ENCODE measurements around the gene LAPTM5.
A peak's percentile ranks its signal among the peaks of the same experiment; 100 is the strongest.

The LAPTM5 gene

DNA sequence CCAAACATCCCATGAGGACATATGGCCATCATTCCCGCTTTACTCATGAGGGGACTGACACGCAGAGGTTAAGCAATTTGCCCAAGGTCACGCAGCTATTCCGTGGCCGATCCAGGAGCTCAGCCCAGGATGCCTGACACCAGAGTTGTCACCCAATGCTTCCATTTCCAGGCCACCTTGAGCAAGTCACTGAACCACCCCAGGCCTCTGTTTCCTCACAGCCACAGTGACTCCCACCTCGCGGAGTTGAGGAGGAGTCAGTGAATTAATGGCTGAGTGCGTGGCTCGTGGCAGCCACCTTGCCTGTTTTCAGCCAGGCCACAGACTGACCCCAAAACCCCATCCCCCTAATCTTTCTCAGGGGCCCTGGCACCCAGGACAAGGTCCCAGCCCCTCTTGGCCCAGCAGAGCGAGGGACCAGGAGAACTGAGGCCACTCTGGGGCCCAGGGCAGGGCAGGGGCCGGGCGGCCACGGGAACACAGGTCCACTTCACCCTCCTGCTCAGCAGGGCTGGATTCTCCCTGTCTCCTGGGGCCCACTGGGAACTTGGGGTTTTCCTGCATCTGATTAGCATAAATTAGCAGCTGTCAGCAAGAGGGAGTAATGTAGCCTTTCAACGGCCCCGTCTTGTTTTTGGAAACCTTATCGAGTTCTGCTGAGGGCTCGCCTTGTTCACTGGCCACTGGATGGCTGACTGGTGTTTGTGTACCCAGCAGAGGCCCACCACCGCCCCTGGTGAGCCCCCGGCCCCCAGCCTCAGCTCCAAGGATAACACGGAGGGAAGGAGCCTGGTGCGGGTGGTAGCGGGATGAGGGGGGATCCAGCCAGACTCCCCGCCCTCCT lies 19.7 kb upstream of the LAPTM5 start:
- no peaks in the 10 kb centered on the region for H3K9me3 ChIP-seq (replicated peaks in 1 of 2; ENCODE audit: control insufficient read depth in 2 of 2, insufficient read depth in 1 of 2, low read depth in 1 of 2, low read length in 2 of 2)
- no peak overlapping the region for H3K14ac ChIP-seq (ENCODE audit: low read length)
- peak overlapping the region; percentile 13 for H2AFZ ChIP-seq (ENCODE audit: low read length)
- H4K8ac ChIP-seq (ENCODE audit: low read depth, low read length), result no peak overlapping the region
- no peak overlapping the region for H3K4me2 ChIP-seq (ENCODE audit: insufficient read depth, low read length, poor library complexity, severe bottlenecking)
- H3K23ac ChIP-seq (ENCODE audit: low read depth, low read length, poor library complexity), result peak overlapping the region; percentile 61
- WGBS, 2 donors (ENCODE audit: extremely low coverage in 2 of 2, insufficient read length in 2 of 2, insufficient replicate concordance in 1 of 2), result no CpG with 5 or more reads among the region's 23 CpGs
- peak overlapping the region; percentile 56 for H2BK15ac ChIP-seq (ENCODE audit: low read length)
- no peak for DNase-seq (ENCODE audit: low spot score)
- H4K91ac ChIP-seq (ENCODE audit: low read depth, low read length, poor library complexity), result no peak overlapping the region
- H2BK12ac ChIP-seq (ENCODE audit: low read length), result no peak overlapping the region
- H3K27ac ChIP-seq (replicated peaks; ENCODE audit: low read length), result no peak overlapping the region
- no peak overlapping the region for H2BK120ac ChIP-seq (ENCODE audit: low read depth, low read length)
- peak overlapping the region; percentile 57 for H2AK5ac ChIP-seq (ENCODE audit: low read depth, low read length)
- H3K79me1 ChIP-seq (ENCODE audit: low read depth, low read length), result no peaks in the 10 kb centered on the region
- no peak overlapping the region for H3K4ac ChIP-seq (ENCODE audit: low read length)
- H3K4me3 ChIP-seq (ENCODE audit: low read length in 2 of 2), result no peak overlapping the region
- H3K27me3 ChIP-seq (ENCODE audit: control insufficient read depth in 3 of 3, insufficient read depth in 3 of 3, low read depth in 1 of 3, low read length in 3 of 3), result no peaks in the 10 kb centered on the region
- no peaks in the 10 kb centered on the region for H3K36me3 ChIP-seq (replicated peaks in 1 of 2; ENCODE audit: control insufficient read depth in 2 of 2, insufficient read depth in 2 of 2, low read length in 2 of 2)
- H2BK5ac ChIP-seq (ENCODE audit: low read length), result no peak overlapping the region
- H3K9ac ChIP-seq (ENCODE audit: low read depth, low read length, poor library complexity), result no peak overlapping the region
- H3K18ac ChIP-seq (ENCODE audit: low read length), result no peak overlapping the region
- peaks cover 9 to 12% of the 10 kb centered on the region in 2 donors for H3K4me1 ChIP-seq (ENCODE audit: control insufficient read depth in 2 of 2, insufficient read depth in 1 of 2, low read depth in 1 of 2, low read length in 2 of 2)

DNA sequence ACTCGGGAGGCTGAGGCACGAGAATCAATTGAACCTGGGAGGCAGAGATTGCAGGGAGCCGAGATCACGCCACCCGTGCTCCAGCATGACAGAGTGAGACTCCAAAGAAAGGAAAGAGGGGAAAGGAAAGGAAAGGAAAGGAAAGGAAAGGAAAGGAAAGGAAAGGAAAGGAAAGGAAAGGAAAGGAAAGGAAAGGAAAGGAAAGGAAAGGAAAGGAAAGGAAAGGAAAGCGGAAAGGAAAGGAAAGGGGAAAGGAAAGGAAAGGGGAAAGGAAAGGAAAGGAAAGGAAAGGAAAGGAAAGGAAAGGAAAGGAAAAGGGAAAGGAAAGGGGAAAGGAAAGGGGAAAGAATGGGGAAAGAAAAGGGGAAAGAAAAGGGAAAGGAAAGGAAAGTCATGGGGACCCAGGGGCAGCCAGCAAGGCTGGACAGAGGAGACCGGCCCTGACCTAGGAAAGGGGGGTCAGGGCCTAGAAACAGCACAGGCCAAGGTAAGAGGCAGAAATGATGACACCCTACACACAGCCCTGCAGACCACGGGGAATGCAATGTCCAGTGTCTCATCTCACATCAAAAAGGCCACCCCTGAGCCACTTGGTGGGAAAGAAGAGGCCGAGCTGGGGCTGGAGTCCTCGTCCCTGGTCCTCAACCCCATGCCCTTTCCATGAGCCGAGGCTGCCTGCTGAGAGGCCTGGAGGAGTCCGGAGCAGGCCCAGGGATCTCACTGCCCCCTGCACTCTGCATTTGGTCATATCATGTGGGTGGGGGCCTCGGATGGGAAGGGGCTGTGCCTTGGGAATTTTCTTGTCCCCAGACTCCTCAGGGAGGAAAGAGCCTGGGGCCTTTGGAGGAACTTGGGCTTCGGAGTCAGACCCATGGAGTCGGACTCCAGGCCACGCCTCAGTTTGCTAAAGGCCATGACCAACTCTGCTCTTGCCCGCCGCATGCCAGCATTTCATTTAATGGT lies 18.8 kb upstream of the LAPTM5 start:
- H3K79me1 ChIP-seq (ENCODE audit: low read depth, low read length), result no peaks in the 10 kb centered on the region
- no peak overlapping the region for H2AK5ac ChIP-seq (ENCODE audit: low read depth, low read length)
- H4K8ac ChIP-seq (ENCODE audit: low read depth, low read length), result no peak overlapping the region
- no peaks in the 10 kb centered on the region for H3K36me3 ChIP-seq (replicated peaks in 1 of 2; ENCODE audit: control insufficient read depth in 2 of 2, insufficient read depth in 2 of 2, low read length in 2 of 2)
- no peak overlapping the region for H3K4ac ChIP-seq (ENCODE audit: low read length)
- H2BK15ac ChIP-seq (ENCODE audit: low read length), result no peak overlapping the region
- H2BK5ac ChIP-seq (ENCODE audit: low read length), result no peak overlapping the region
- H3K9ac ChIP-seq (ENCODE audit: low read depth, low read length, poor library complexity), result no peak overlapping the region
- H3K4me3 ChIP-seq (ENCODE audit: low read length in 2 of 2), result no peak overlapping the region
- no peak overlapping the region for H3K27ac ChIP-seq (replicated peaks; ENCODE audit: low read length)
- H3K4me1 ChIP-seq (ENCODE audit: control insufficient read depth in 2 of 2, insufficient read depth in 1 of 2, low read depth in 1 of 2, low read length in 2 of 2), result peaks cover 9 to 12% of the 10 kb centered on the region in 2 donors
- DNase-seq (ENCODE audit: low spot score), result no peak
- H2BK12ac ChIP-seq (ENCODE audit: low read length), result no peak overlapping the region
- no peak overlapping the region for H3K4me2 ChIP-seq (ENCODE audit: insufficient read depth, low read length, poor library complexity, severe bottlenecking)
- H3K23ac ChIP-seq (ENCODE audit: low read depth, low read length, poor library complexity), result no peak overlapping the region
- no peaks in the 10 kb centered on the region for H3K9me3 ChIP-seq (replicated peaks in 1 of 2; ENCODE audit: control insufficient read depth in 2 of 2, insufficient read depth in 1 of 2, low read depth in 1 of 2, low read length in 2 of 2)
- no peak overlapping the region for H3K14ac ChIP-seq (ENCODE audit: low read length)
- no peak overlapping the region for H4K91ac ChIP-seq (ENCODE audit: low read depth, low read length, poor library complexity)
- WGBS, 2 donors (ENCODE audit: extremely low coverage in 2 of 2, insufficient read length in 2 of 2, insufficient replicate concordance in 1 of 2), result no CpG with 5 or more reads among the region's 18 CpGs
- peak overlapping the region; percentile 32 for H3K18ac ChIP-seq (ENCODE audit: low read length)
- H2BK120ac ChIP-seq (ENCODE audit: low read depth, low read length), result no peak overlapping the region
- H2AFZ ChIP-seq (ENCODE audit: low read length), result no peak overlapping the region
- no peaks in the 10 kb centered on the region for H3K27me3 ChIP-seq (ENCODE audit: control insufficient read depth in 3 of 3, insufficient read depth in 3 of 3, low read depth in 1 of 3, low read length in 3 of 3)

DNA sequence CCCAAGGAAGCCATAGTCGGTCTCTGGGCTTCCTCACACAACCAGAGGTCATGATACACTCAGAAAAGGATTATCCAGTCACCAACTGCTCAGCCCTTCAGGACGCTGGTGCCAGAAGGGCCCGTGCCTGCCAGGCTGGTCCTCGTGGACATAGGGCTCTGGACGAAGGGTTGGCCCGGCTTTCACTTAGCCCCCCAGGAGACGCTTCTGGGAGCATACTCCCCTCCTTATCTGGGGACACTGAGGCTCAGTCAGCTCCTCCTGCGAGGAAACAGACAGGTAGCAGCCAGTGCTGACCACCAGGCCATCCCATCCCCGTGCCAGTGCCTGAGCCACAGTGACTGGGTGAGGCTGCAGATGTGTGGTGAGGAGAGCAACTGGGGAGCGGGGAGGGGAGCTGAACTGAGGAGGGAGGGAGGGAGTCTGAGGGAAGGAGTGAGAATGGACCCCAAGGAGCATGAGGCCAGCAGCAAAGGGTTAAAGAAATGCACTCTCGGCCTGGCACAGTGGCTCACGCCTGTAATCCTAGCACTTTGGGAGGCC lies 17.9 kb upstream of the LAPTM5 start:
- Histone ChIP-seq H3K9ac (ENCODE audit: low read depth, low read length, poor library complexity) (no peak overlapping the region), H3K4me3 (ENCODE audit: low read length in 2 of 2) (no peak overlapping the region), H3K36me3 (replicated peaks in 1 of 2; ENCODE audit: control insufficient read depth in 2 of 2, insufficient read depth in 2 of 2, low read length in 2 of 2) (no peaks in the 10 kb centered on the region), H2BK15ac (ENCODE audit: low read length) (peak overlapping the region; percentile 32), H2BK12ac (ENCODE audit: low read length) (no peak overlapping the region), H3K27me3 (ENCODE audit: control insufficient read depth in 3 of 3, insufficient read depth in 3 of 3, low read depth in 1 of 3, low read length in 3 of 3) (no peaks in the 10 kb centered on the region), H3K4me1 (ENCODE audit: control insufficient read depth in 2 of 2, insufficient read depth in 1 of 2, low read depth in 1 of 2, low read length in 2 of 2) (peaks cover 9 to 12% of the 10 kb centered on the region in 2 donors), H3K14ac (ENCODE audit: low read length) (no peak overlapping the region), H3K18ac (ENCODE audit: low read length) (peak overlapping the region; percentile 11), H3K23ac (ENCODE audit: low read depth, low read length, poor library complexity) (no peak overlapping the region), H3K27ac (replicated peaks; ENCODE audit: low read length) (no peak overlapping the region), H2AFZ (ENCODE audit: low read length) (no peak overlapping the region), H2AK5ac (ENCODE audit: low read depth, low read length) (peak overlapping the region; percentile 60), H2BK120ac (ENCODE audit: low read depth, low read length) (no peak overlapping the region), H4K8ac (ENCODE audit: low read depth, low read length) (no peak overlapping the region), H4K91ac (ENCODE audit: low read depth, low read length, poor library complexity) (no peak overlapping the region), H3K4ac (ENCODE audit: low read length) (no peak overlapping the region), H3K9me3 (replicated peaks in 1 of 2; ENCODE audit: control insufficient read depth in 2 of 2, insufficient read depth in 1 of 2, low read depth in 1 of 2, low read length in 2 of 2) (no peaks in the 10 kb centered on the region), H2BK5ac (ENCODE audit: low read length) (peak overlapping the region; percentile 69), H3K79me1 (ENCODE audit: low read depth, low read length) (no peaks in the 10 kb centered on the region), H3K4me2 (ENCODE audit: insufficient read depth, low read length, poor library complexity, severe bottlenecking) (no peak overlapping the region)
- WGBS, 2 donors (ENCODE audit: extremely low coverage in 2 of 2, insufficient read length in 2 of 2, insufficient replicate concordance in 1 of 2), result no CpG with 5 or more reads among the region's 12 CpGs
- DNase-seq (ENCODE audit: low spot score), result no peak

All from neuronal stem cell (in vitro differentiated cells).